ENCODE measurements around the gene APEX1.

Gene APEX1

DNA sequence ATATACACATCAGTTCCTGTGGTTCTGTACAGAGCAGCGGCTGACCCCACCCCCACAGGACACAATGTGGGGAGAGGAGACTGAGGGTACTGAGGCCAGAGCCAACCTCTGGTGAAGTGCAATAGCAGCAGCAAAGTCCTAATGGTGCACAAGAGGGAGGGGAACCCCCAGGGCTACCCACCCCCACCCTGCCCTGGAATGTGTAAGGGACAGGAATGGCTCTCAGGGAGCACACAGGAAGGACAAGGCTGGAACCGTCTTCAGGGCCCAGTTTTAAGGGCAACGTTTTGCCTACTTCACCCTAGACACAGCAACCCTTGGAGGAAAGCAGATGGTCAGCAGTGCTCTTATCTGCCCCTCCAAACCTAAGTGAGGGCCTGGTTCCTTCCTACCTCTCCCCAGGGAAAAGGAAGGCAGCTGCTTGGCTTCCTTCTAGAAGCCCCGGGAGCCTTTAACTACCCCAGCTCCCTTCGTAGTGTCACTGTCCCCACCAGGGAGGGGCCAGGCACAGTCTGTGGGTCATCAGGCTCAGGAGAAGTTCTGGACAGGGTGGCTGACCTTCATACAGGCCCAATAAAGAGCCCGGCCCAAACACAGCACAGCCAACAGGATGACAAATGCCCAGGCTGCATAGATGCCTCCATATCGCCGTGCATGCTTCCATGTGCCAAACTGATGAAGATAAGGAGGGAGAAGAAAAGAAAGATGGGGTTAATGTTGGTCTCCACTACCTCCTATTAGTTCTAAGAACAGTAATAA, 3.2 kb downstream of the APEX1 start:
- H3K27ac ChIP-seq (replicated peaks): peak overlapping the region; percentile 98
- no peak; the same call in 1 of the 2 replicates for TF ChIP-seq POLR2AphosphoS5 (IDR thresholded peaks at IDR 0.05; ENCODE audit: low read depth)
- no peak for TF ChIP-seq GABPA (IDR thresholded peaks at IDR 0.05; ENCODE audit: low read depth)
- TF ChIP-seq, protein P1, sequence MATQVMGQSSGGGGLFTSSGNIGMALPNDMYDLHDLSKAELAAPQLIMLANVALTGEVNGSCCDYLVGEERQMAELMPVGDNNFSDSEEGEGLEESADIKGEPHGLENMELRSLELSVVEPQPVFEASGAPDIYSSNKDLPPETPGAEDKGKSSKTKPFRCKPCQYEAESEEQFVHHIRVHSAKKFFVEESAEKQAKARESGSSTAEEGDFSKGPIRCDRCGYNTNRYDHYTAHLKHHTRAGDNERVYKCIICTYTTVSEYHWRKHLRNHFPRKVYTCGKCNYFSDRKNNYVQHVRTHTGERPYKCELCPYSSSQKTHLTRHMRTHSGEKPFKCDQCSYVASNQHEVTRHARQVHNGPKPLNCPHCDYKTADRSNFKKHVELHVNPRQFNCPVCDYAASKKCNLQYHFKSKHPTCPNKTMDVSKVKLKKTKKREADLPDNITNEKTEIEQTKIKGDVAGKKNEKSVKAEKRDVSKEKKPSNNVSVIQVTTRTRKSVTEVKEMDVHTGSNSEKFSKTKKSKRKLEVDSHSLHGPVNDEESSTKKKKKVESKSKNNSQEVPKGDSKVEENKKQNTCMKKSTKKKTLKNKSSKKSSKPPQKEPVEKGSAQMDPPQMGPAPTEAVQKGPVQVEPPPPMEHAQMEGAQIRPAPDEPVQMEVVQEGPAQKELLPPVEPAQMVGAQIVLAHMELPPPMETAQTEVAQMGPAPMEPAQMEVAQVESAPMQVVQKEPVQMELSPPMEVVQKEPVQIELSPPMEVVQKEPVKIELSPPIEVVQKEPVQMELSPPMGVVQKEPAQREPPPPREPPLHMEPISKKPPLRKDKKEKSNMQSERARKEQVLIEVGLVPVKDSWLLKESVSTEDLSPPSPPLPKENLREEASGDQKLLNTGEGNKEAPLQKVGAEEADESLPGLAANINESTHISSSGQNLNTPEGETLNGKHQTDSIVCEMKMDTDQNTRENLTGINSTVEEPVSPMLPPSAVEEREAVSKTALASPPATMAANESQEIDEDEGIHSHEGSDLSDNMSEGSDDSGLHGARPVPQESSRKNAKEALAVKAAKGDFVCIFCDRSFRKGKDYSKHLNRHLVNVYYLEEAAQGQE (IDR thresholded peaks at IDR 0.05; ENCODE audit: insufficient replicate concordance, low read depth): no peak
- no peak for TF ChIP-seq SPI1 (IDR thresholded peaks at IDR 0.05; ENCODE audit: borderline replicate concordance, low read depth)
- TF ChIP-seq, protein P2, sequence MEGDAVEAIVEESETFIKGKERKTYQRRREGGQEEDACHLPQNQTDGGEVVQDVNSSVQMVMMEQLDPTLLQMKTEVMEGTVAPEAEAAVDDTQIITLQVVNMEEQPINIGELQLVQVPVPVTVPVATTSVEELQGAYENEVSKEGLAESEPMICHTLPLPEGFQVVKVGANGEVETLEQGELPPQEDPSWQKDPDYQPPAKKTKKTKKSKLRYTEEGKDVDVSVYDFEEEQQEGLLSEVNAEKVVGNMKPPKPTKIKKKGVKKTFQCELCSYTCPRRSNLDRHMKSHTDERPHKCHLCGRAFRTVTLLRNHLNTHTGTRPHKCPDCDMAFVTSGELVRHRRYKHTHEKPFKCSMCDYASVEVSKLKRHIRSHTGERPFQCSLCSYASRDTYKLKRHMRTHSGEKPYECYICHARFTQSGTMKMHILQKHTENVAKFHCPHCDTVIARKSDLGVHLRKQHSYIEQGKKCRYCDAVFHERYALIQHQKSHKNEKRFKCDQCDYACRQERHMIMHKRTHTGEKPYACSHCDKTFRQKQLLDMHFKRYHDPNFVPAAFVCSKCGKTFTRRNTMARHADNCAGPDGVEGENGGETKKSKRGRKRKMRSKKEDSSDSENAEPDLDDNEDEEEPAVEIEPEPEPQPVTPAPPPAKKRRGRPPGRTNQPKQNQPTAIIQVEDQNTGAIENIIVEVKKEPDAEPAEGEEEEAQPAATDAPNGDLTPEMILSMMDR (IDR thresholded peaks at IDR 0.05; ENCODE audit: insufficient read depth, low read length): no peak
- peak in 1 of 2 experiments; percentile 38 for DNase-seq (ENCODE audit: low read depth in 1 of 2, low spot score in 1 of 2)
- H3K27me3 ChIP-seq (ENCODE audit: insufficient read depth, poor library complexity, severe bottlenecking): no peaks in the 10 kb centered on the region
- no peak overlapping the region for H3K4me3 ChIP-seq (replicated peaks; ENCODE audit: insufficient read depth, low read length)

DNA sequence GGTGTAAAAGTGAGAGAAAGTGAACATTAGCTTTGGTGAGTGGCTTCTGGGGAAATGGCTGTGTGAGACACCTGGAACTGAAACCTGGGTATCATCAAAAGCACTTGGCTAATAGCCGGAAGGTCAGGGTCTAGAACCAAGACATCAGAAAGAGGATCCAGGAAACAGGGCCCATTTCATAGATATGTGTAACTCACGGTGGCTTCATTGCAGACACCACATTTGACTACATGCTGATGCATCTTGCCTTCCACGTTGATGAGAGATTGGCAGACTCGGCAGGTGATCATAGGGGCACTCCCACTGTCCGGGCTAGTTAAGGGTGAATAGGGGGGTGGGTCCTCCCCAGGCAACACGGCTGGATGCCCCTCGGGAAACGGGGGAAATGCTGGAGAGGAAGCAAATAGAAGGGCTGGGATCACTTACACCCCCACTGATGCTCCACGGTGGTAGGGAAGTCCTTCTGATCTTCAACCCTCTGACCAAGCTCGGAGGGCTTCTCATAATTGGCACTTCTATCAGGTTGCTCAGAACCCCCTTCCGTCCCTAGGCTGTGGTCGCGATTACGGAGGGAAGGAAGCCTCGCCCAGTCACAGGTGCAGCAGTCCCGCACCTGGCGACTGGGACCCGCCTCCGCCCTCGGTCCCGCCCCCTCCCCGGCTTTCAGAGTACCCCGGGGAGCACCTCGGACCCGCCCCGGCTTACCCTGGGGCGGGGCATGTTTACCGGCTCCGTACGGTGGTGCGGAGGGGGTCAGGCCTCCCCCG, 5.6 kb downstream of the APEX1 start:
- Histone ChIP-seq H3K27ac (replicated peaks) (peak overlapping the region; percentile 98), H3K4me3 (replicated peaks; ENCODE audit: insufficient read depth, low read length) (peak overlapping the region; percentile 90), H3K27me3 (ENCODE audit: insufficient read depth, poor library complexity, severe bottlenecking) (no peaks in the 10 kb centered on the region)
- DNase-seq (ENCODE audit: low read depth in 1 of 2, low spot score in 1 of 2): peak in 1 of 2 experiments; percentile 17
- TF ChIP-seq POLR2AphosphoS5 (IDR thresholded peaks at IDR 0.05; ENCODE audit: low read depth): 0 out of 2 replicates have a peak, but pooled peaks have one; percentile 7
- TF ChIP-seq, protein P1 (IDR thresholded peaks at IDR 0.05; ENCODE audit: insufficient replicate concordance, low read depth): no peak
- TF ChIP-seq SPI1 (IDR thresholded peaks at IDR 0.05; ENCODE audit: borderline replicate concordance, low read depth): no peak
- TF ChIP-seq GABPA (IDR thresholded peaks at IDR 0.05; ENCODE audit: low read depth): no peak
- TF ChIP-seq, protein P2 (IDR thresholded peaks at IDR 0.05; ENCODE audit: insufficient read depth, low read length): no peak

DNA sequence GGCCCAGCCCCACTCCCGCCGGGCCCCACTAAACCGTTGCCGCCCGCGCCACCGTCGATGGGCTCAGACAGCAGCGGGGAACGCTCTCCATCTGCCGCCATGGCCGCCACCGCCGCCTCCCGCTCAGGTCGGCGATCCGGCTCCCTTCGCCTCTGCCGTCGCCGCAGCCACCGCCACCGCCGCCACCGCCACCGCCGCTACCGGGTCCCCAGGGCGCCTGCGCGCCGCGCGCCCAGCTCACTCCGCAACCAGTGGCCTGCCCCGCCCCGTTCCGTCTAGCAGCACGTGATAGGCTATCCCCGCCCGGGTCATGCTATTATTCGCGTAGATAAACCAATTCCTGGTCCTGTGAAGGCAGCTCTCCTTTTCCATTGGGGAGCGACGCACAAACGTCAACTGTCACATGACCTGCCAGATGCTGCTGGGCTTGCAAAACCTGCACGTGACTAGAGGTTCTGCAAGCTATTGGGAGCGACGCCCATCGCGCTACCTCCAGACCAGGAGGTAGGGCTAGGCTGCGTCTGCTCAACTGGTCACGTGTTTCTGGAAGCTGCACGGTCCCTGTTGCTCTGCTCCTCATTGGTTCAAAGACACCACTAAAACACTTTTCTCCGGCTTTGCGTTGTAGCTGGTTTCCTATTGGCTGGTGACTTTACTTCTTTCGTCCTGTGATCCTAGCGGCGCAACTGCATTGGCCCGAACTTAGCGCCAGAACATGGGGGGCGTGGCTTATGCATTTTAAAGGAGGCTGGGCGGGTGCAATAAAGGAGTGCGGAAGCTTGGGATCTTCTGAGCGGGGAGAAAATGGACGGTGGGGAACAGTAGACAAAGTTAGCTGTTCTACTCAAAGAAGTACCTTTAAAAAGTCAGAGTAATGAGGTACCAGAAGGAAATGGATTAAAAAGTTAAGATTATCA, 6.5 kb downstream of the APEX1 start, which contains the start of gene PIP4P1:
Gene PIP4P1 (minus strand): TSS at position 210 of the 917 bp plus-strand sequence. CDS start 109 bp downstream, at position 101.
- TF ChIP-seq, protein P1 (IDR thresholded peaks at IDR 0.05; ENCODE audit: insufficient replicate concordance, low read depth): no peak
- TF ChIP-seq POLR2AphosphoS5 (IDR thresholded peaks at IDR 0.05; ENCODE audit: low read depth): peak; percentile 75
- no peak for TF ChIP-seq GABPA (IDR thresholded peaks at IDR 0.05; ENCODE audit: low read depth)
- TF ChIP-seq, protein P2 (IDR thresholded peaks at IDR 0.05; ENCODE audit: insufficient read depth, low read length): no peak
- TF ChIP-seq SPI1 (IDR thresholded peaks at IDR 0.05; ENCODE audit: borderline replicate concordance, low read depth): no peak
- H3K27ac ChIP-seq (replicated peaks): peak within 1 kb of the TSS; percentile 98
- no peaks in the 10 kb centered on the region for H3K27me3 ChIP-seq (ENCODE audit: insufficient read depth, poor library complexity, severe bottlenecking)
- DNase-seq (ENCODE audit: low read depth in 1 of 2, low spot score in 1 of 2): peak; percentile 100
- H3K4me3 ChIP-seq (replicated peaks; ENCODE audit: insufficient read depth, low read length): peak within 1 kb of the TSS; percentile 90

Data from HL-60 (cell line).